HepG2 (cell line): Measurements from ENCODE around the gene CLDN3. TPM values are rescaled to one million over a fixed set of nuclear protein-coding genes. Genes with fewer than 3 reads are reported as not detected.

Experiments
- EP300 ChIP-seq, 3 experiments: sonication (generic) in 1 of 3; formaldehyde crosslinking in 1 of 3; IDR thresholded peaks; 2 replicates each; pipeline versions ENCODE4 v1.5.1 to v1.6.1; 2011 to 2020; ENCODE audit warnings: low read depth in 2 of 3, low read length in 2 of 3, borderline replicate concordance in 1 of 3, improper control_type of control experiment in 1 of 3, mild to moderate bottlenecking in 1 of 3, missing genetic modification reagents in 1 of 3, moderate library complexity in 1 of 3
- FOXA3 ChIP-seq: IDR thresholded peaks from 2 replicates; pipeline ENCODE4 v1.6.1; 2016; ENCODE audit warnings: missing genetic modification reagents, missing compliant biosample characterization
- FOXK2 ChIP-seq: fragments of 450-650 bp; IDR thresholded peaks from 2 replicates; pipeline ENCODE4 v1.6.1; 2016
- GLI4 ChIP-seq: sonication (generic); formaldehyde crosslinking; IDR thresholded peaks from 2 replicates; pipeline ENCODE4 v1.5.1; 2020; ENCODE audit warnings: missing genetic modification reagents, mild to moderate bottlenecking, moderate library complexity, borderline replicate concordance
- HNF4A ChIP-seq: sonication (generic); formaldehyde crosslinking; IDR thresholded peaks from 2 replicates; pipeline ENCODE4 v1.4.0; 2020; ENCODE audit warnings: missing genetic modification reagents
- MAFF ChIP-seq: IDR thresholded peaks from 2 replicates; pipeline ENCODE4 v1.6.1; 2011; ENCODE audit warnings: low read depth, low read length, improper control_type of control experiment
- MAFG ChIP-seq: sonication (generic); formaldehyde crosslinking; IDR thresholded peaks from 2 replicates; pipeline ENCODE4 v1.5.1; 2020; ENCODE audit warnings: mild to moderate bottlenecking, missing genetic modification reagents
- MIER3 ChIP-seq: IDR thresholded peaks from 2 replicates; pipeline ENCODE4 v1.6.1; 2016; ENCODE audit warnings: missing compliant biosample characterization, borderline replicate concordance
- MYNN ChIP-seq: sonication (generic); formaldehyde crosslinking; IDR thresholded peaks from 2 replicates; pipeline ENCODE4 v1.4.0; 2020; ENCODE audit warnings: mild to moderate bottlenecking, low read depth, missing genetic modification reagents
- NFIC ChIP-seq: IDR thresholded peaks from 2 replicates; pipeline ENCODE4 v1.6.1; 2012; ENCODE audit warnings: mild to moderate bottlenecking, low read length, inconsistent platforms
- PITX1 ChIP-seq: sonication (generic); formaldehyde crosslinking; IDR thresholded peaks from 2 replicates; pipeline ENCODE4 v1.5.1; 2020; ENCODE audit warnings: mild to moderate bottlenecking, missing genetic modification reagents
- ZFP37 ChIP-seq: sonication (generic); formaldehyde crosslinking; IDR thresholded peaks from 2 replicates; pipeline ENCODE4 v1.4.0; 2020; ENCODE audit warnings: missing genetic modification reagents, borderline replicate concordance
- ZNF546 ChIP-seq: sonication (generic); formaldehyde crosslinking; conservative IDR thresholded peaks from 2 replicates; pipeline ENCODE4 v1.8.1; 2023; ENCODE audit warnings: mild to moderate bottlenecking, missing genetic modification reagents
- ZNF577 ChIP-seq: sonication (generic); formaldehyde crosslinking; IDR thresholded peaks from 2 replicates; pipeline ENCODE4 v1.4.0; 2020; ENCODE audit warnings: mild to moderate bottlenecking, low read depth, missing genetic modification reagents, borderline replicate concordance
- ZNF775 ChIP-seq: sonication (generic); formaldehyde crosslinking; IDR thresholded peaks from 2 replicates; pipeline ENCODE4 v1.4.0; 2020; ENCODE audit warnings: missing genetic modification reagents, mild to moderate bottlenecking, moderate library complexity, borderline replicate concordance
- polyA plus RNA-seq, 8 experiments: library from polyadenylated mRNA; depleted of rRNA in 3 of 8; stranded (reverse) in 7 of 8; unstranded in 1 of 8; fragments of >200 nt; fragmentation: Illumina TruSeq in 4 of 8; extraction: Trizol in 4 of 8; gene quantifications; 2 replicates each; pipeline versions ENCODE4 v1.2.1 to v1.2.3, GENCODE V29; 2011 to 2016; ENCODE audit warnings: low read depth in 4 of 8, missing spikeins in 1 of 8, mixed read lengths in 1 of 8; ENCODE audit not compliant: insufficient read depth in 1 of 8
- total RNA-seq, 5 experiments: library from RNA; depleted of rRNA; stranded (reverse); fragments of >200 nt; fragmentation: Illumina TruSeq; extraction: Trizol; gene quantifications; 2 replicates each; pipeline ENCODE4 v1.2.3, GENCODE V29; 2016; ENCODE audit warnings: low read depth in 1 of 5
- TF ChIP-seq, protein P1 (sequence below): sonication (generic); formaldehyde crosslinking; IDR thresholded peaks from 2 replicates; pipeline ENCODE4 v1.8.1; 2023; ENCODE audit warnings: missing genetic modification reagents, inconsistent platforms, borderline replicate concordance
- TF ChIP-seq, protein P2 (sequence below): sonication (generic); formaldehyde crosslinking; IDR thresholded peaks from 2 replicates; pipeline ENCODE4 v1.4.0; 2020; ENCODE audit warnings: mild to moderate bottlenecking, missing genetic modification reagents
- TF ChIP-seq, protein P3 (sequence below): sonication (generic); formaldehyde crosslinking; IDR thresholded peaks from 2 replicates; pipeline ENCODE4 v1.9.0; 2021; ENCODE audit warnings: missing genetic modification reagents, borderline replicate concordance
- TF ChIP-seq, protein P4 (sequence below): sonication (generic); formaldehyde crosslinking; IDR thresholded peaks from 2 replicates; pipeline ENCODE4 v1.5.0; 2020; ENCODE audit warnings: mild to moderate bottlenecking, low read depth, missing genetic modification reagents, borderline replicate concordance
- TF ChIP-seq, protein P5 (sequence below): sonication (generic); formaldehyde crosslinking; IDR thresholded peaks from 2 replicates; pipeline ENCODE4 v1.5.1; 2020; ENCODE audit warnings: missing genetic modification reagents, mild to moderate bottlenecking, borderline replicate concordance
- TF ChIP-seq, protein P6 (sequence below): sonication (generic); formaldehyde crosslinking; IDR thresholded peaks from 2 replicates; pipeline ENCODE4 v1.9.0; 2021; ENCODE audit warnings: missing genetic modification reagents, borderline replicate concordance

Gene CLDN3
- total and polyA plus RNA-seq, 2 of the 13 experiments (the other 11 are each of a cell fraction or from before 2014, with no cell fraction given): 0.31 to 0.51 TPM

DNA sequence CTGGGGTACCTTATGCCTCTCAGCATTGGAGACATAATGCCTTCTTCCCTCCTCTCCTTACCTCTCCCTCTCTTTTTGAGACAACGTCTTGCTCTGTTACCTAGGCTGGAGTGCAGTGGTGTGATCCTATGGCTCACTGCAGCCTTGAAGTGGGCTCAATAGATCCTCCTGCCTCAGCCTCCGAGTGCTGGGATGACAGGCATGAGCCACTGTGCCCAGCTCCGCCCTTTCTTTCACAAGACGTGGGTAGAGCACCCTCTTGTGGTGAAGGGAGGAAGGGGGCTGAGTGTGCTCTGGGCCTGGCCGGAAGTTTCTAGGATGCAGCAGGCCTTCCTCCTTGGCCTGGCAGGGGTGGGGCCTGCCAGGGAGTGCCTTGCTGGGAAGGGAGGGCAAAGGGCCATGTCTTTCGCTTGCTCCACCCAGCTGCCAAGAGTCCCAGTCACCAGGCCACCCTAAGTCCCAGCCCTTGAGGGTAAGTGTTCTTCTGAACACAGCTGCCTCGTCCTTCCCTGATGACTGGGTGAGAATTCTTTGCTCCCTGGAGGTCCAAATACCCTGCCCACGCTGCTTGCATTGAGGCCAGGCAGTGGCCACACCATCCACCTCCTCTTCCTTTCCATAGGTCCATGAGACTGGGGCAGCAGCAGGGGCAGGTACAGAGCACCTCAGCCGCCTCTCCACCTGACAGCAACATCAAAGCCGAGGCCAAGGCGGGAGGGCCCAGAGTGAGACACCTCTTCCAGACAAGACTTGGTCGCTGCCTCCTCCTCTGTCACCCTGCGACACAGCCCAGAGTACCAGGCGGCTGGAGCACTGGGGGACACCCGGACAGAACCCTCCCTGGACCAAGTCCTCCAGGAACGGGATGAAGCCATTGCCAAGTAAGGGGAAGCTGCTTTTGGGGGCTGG lies 35.2 kb downstream of the CLDN3 start (continued):
- TF ChIP-seq ZNF775 (CRISPR knock-in tag) (no peak), HNF4A (CRISPR knock-in tag) (no peak), FOXA3 (CRISPR knock-in tag) (no peak), EP300 (IDR thresholded peaks at IDR 0.05; ENCODE audit: low read depth in 2 of 2, low read length in 2 of 2) (no peak), EP300 (CRISPR knock-in tag; IDR thresholded peaks at IDR 0.05; ENCODE audit: borderline replicate concordance) (0 out of 2 replicates have a peak, but pooled peaks have one; percentile 8), MAFG (no peak), GLI4 (no peak), ZNF577 (no peak), PITX1 (CRISPR knock-in tag) (no peak; the same call in 1 of the 2 replicates), MAFF (no peak), MIER3 (CRISPR knock-in tag) (peak; percentile 53; the same call in 1 of the 2 replicates), ZNF546 (CRISPR knock-in tag) (no peak), NFIC (no peak), ZFP37 (CRISPR knock-in tag) (no peak), MYNN (CRISPR knock-in tag) (no peak), FOXK2 (no peak)
- TF ChIP-seq, protein P1, sequence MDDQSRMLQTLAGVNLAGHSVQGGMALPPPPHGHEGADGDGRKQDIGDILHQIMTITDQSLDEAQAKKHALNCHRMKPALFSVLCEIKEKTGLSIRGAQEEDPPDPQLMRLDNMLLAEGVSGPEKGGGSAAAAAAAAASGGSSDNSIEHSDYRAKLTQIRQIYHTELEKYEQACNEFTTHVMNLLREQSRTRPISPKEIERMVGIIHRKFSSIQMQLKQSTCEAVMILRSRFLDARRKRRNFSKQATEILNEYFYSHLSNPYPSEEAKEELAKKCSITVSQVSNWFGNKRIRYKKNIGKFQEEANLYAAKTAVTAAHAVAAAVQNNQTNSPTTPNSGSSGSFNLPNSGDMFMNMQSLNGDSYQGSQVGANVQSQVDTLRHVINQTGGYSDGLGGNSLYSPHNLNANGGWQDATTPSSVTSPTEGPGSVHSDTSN (CRISPR knock-in tag): no peak
- TF ChIP-seq, protein P2, sequence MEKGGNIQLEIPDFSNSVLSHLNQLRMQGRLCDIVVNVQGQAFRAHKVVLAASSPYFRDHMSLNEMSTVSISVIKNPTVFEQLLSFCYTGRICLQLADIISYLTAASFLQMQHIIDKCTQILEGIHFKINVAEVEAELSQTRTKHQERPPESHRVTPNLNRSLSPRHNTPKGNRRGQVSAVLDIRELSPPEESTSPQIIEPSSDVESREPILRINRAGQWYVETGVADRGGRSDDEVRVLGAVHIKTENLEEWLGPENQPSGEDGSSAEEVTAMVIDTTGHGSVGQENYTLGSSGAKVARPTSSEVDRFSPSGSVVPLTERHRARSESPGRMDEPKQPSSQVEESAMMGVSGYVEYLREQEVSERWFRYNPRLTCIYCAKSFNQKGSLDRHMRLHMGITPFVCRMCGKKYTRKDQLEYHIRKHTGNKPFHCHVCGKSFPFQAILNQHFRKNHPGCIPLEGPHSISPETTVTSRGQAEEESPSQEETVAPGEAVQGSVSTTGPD (CRISPR knock-in tag): no peak
- TF ChIP-seq, protein P3, sequence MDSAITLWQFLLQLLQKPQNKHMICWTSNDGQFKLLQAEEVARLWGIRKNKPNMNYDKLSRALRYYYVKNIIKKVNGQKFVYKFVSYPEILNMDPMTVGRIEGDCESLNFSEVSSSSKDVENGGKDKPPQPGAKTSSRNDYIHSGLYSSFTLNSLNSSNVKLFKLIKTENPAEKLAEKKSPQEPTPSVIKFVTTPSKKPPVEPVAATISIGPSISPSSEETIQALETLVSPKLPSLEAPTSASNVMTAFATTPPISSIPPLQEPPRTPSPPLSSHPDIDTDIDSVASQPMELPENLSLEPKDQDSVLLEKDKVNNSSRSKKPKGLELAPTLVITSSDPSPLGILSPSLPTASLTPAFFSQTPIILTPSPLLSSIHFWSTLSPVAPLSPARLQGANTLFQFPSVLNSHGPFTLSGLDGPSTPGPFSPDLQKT (CRISPR knock-in tag): no peak
- TF ChIP-seq, protein P4, sequence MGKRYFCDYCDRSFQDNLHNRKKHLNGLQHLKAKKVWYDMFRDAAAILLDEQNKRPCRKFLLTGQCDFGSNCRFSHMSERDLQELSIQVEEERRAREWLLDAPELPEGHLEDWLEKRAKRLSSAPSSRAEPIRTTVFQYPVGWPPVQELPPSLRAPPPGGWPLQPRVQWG: no peak
- TF ChIP-seq, protein P5, sequence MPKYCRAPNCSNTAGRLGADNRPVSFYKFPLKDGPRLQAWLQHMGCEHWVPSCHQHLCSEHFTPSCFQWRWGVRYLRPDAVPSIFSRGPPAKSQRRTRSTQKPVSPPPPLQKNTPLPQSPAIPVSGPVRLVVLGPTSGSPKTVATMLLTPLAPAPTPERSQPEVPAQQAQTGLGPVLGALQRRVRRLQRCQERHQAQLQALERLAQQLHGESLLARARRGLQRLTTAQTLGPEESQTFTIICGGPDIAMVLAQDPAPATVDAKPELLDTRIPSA (CRISPR knock-in tag): no peak
- TF ChIP-seq, protein P6, sequence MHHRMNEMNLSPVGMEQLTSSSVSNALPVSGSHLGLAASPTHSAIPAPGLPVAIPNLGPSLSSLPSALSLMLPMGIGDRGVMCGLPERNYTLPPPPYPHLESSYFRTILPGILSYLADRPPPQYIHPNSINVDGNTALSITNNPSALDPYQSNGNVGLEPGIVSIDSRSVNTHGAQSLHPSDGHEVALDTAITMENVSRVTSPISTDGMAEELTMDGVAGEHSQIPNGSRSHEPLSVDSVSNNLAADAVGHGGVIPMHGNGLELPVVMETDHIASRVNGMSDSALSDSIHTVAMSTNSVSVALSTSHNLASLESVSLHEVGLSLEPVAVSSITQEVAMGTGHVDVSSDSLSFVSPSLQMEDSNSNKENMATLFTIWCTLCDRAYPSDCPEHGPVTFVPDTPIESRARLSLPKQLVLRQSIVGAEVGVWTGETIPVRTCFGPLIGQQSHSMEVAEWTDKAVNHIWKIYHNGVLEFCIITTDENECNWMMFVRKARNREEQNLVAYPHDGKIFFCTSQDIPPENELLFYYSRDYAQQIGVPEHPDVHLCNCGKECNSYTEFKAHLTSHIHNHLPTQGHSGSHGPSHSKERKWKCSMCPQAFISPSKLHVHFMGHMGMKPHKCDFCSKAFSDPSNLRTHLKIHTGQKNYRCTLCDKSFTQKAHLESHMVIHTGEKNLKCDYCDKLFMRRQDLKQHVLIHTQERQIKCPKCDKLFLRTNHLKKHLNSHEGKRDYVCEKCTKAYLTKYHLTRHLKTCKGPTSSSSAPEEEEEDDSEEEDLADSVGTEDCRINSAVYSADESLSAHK (CRISPR knock-in tag): no peak
